HL-60 (cell line): Measurements from ENCODE around the gene SEMA7A.

ENCODE experiments used
- DNase-seq, 2 experiments: peaks; one replicate each; pipeline ENCODE4 v3.0.0-alpha.2; 2010 to 2020; ENCODE audit warnings: low read depth in 1 of 2, low spot score in 1 of 2
- H3K27ac ChIP-seq: fragments of 250-450 bp; sonication (Bioruptor Pico); replicated peaks from 2 replicates; pipeline ENCODE4 v1.5.1; 2020; ENCODE audit warnings: mild to moderate bottlenecking, moderate library complexity
- H3K27me3 ChIP-seq: fragments of 250-450 bp; sonication (Bioruptor Pico); 2 replicates; pipeline ENCODE4 v1.5.1; 2021; ENCODE audit warnings: mild to moderate bottlenecking, moderate library complexity; ENCODE audit not compliant: insufficient read depth, poor library complexity, severe bottlenecking
- H3K4me3 ChIP-seq: replicated peaks from 2 replicates; pipeline ENCODE4 v1.5.1; 2011; ENCODE audit warnings: mild to moderate bottlenecking, control low read depth, low read length; ENCODE audit not compliant: insufficient read depth
- GABPA ChIP-seq: IDR thresholded peaks from 2 replicates; pipeline ENCODE4 v1.6.1; 2012; ENCODE audit warnings: low read depth
- POLR2AphosphoS5 ChIP-seq: IDR thresholded peaks from 2 replicates; pipeline ENCODE4 v1.6.1; 2012; ENCODE audit warnings: low read depth
- SPI1 ChIP-seq: IDR thresholded peaks from 2 replicates; pipeline ENCODE4 v1.6.1; 2012; ENCODE audit warnings: low read depth, mild to moderate bottlenecking, borderline replicate concordance
- TF ChIP-seq, protein P1 (sequence below): IDR thresholded peaks from 2 replicates; pipeline ENCODE4 v1.6.1; 2012; ENCODE audit warnings: low read depth; ENCODE audit not compliant: insufficient replicate concordance
- TF ChIP-seq, protein P2 (sequence below): IDR thresholded peaks from one replicate; pipeline ENCODE4 v1.5.1; 2011; ENCODE audit warnings: low read length, control low read depth, inconsistent platforms; ENCODE audit not compliant: insufficient read depth

Gene SEMA7A

DNA sequence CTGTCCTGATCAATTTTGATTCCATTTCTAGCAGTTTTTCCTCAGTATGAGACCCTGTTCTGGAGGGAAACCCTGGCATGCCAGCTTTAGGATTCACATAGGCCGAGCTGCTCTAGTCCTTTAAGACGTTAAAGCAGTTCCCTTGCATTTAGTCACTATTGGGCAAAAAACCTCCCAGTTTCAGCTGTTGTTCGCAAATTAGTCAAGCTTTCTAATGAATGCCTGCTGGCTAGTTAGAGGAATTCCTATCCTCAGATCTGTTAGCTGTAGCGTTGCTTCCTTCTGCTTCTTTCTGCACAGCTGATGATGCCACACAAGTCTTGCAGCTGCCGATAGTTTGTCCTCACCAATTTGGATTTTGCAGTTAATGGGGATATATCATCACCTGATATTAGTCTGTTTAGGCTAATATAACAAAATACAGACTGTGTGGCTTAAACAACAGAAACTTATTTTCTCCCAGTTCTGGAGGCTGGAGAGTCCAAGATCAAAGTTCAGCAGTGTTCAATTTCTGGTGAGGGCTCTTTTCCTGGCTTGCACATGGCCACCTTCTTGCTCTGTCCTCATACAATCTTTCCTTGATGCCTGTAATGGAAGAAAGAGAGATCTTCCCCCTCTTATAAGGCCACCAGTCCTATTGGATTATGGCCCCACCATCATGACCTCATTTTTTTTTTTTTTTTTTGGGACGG, 34.7 kb upstream of the SEMA7A start:
- no peak for DNase-seq
- H3K27ac ChIP-seq, result no peak overlapping the region
- TF ChIP-seq POLR2AphosphoS5 (no peak), GABPA (no peak), SPI1 (no peak)
- TF ChIP-seq, protein P1, sequence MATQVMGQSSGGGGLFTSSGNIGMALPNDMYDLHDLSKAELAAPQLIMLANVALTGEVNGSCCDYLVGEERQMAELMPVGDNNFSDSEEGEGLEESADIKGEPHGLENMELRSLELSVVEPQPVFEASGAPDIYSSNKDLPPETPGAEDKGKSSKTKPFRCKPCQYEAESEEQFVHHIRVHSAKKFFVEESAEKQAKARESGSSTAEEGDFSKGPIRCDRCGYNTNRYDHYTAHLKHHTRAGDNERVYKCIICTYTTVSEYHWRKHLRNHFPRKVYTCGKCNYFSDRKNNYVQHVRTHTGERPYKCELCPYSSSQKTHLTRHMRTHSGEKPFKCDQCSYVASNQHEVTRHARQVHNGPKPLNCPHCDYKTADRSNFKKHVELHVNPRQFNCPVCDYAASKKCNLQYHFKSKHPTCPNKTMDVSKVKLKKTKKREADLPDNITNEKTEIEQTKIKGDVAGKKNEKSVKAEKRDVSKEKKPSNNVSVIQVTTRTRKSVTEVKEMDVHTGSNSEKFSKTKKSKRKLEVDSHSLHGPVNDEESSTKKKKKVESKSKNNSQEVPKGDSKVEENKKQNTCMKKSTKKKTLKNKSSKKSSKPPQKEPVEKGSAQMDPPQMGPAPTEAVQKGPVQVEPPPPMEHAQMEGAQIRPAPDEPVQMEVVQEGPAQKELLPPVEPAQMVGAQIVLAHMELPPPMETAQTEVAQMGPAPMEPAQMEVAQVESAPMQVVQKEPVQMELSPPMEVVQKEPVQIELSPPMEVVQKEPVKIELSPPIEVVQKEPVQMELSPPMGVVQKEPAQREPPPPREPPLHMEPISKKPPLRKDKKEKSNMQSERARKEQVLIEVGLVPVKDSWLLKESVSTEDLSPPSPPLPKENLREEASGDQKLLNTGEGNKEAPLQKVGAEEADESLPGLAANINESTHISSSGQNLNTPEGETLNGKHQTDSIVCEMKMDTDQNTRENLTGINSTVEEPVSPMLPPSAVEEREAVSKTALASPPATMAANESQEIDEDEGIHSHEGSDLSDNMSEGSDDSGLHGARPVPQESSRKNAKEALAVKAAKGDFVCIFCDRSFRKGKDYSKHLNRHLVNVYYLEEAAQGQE, result no peak
- TF ChIP-seq, protein P2, sequence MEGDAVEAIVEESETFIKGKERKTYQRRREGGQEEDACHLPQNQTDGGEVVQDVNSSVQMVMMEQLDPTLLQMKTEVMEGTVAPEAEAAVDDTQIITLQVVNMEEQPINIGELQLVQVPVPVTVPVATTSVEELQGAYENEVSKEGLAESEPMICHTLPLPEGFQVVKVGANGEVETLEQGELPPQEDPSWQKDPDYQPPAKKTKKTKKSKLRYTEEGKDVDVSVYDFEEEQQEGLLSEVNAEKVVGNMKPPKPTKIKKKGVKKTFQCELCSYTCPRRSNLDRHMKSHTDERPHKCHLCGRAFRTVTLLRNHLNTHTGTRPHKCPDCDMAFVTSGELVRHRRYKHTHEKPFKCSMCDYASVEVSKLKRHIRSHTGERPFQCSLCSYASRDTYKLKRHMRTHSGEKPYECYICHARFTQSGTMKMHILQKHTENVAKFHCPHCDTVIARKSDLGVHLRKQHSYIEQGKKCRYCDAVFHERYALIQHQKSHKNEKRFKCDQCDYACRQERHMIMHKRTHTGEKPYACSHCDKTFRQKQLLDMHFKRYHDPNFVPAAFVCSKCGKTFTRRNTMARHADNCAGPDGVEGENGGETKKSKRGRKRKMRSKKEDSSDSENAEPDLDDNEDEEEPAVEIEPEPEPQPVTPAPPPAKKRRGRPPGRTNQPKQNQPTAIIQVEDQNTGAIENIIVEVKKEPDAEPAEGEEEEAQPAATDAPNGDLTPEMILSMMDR, result no peak
- no peaks in the 10 kb centered on the region for H3K27me3 ChIP-seq
- no peak overlapping the region for H3K4me3 ChIP-seq

DNA sequence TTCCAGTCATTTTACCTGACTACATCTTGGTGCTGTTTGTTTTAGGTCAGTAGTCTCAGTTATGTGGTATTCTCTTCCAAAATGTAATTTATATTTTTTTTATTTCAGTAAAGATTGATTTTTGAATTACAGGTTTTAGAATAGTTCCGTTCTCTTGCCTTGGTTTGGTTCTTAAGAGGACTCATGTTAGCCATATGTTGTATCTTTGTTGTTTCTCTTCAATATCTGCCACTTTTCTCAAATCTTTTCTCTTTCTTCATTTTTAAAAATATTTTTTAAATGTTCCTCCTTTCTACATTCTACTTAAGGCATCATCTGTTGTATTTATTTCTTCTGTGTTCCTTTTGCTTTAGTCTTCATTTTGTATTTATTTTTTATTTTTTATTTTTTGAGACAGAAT, 32.8 kb upstream of the SEMA7A start:
- no peak overlapping the region for H3K4me3 ChIP-seq
- TF ChIP-seq SPI1 (no peak), POLR2AphosphoS5 (no peak)
- TF ChIP-seq, protein P1, result no peak
- H3K27ac ChIP-seq, result no peak overlapping the region
- DNase-seq, result no peak
- no peaks in the 10 kb centered on the region for H3K27me3 ChIP-seq

DNA sequence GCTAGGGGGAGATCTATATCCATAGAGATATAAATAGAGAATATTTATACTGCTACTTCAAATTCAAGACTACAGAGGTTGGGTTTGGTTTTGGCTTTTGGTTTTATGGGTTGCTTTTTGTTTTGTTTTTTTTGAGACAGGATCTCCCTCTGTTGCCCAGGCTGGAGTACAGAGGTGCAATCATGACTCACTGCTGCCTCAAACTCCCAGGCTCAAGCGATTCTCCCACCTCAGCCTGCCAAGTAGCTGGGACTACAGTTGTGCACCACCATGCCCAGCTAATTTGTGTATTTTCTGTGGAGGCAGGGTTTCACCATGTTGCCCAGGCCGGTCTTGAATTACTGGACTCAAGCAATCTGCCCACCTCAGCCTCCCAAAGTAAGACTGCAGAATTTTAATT, 31.1 kb upstream of the SEMA7A start:
- TF ChIP-seq, protein P1, result no peak
- TF ChIP-seq, protein P2, result no peak
- no peak for TF ChIP-seq GABPA
- TF ChIP-seq POLR2AphosphoS5, result no peak
- no peak for TF ChIP-seq SPI1
- H3K4me3 ChIP-seq, result no peak overlapping the region
- DNase-seq, result no peak
- no peaks in the 10 kb centered on the region for H3K27me3 ChIP-seq
- H3K27ac ChIP-seq, result no peak overlapping the region

DNA sequence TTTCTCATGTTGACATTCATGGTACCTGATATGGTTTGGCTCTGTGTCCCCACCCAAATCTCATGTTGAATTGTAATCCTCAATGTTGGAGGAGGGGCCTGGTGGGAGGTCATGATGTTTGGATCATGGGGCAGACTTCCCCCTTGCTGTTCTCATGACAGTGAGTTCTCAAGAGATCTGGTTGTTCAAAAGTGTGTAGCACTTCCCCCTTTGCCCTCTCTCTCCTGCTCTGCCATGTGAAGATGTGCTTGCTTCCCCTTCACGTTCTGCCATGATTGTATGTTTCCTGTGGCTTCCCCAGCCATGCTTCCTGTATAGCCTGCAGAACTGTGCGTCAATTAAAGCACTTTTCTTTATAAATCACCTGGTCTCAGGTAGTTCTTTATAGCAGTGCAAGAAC, 30.5 kb upstream of the SEMA7A start:
- DNase-seq, result peak; percentile 78 to 81
- Histone ChIP-seq H3K27me3 (no peaks in the 10 kb centered on the region), H3K27ac (peak overlapping the region; percentile 32), H3K4me3 (no peak overlapping the region)
- TF ChIP-seq SPI1 (peak; percentile 92), POLR2AphosphoS5 (peak; percentile 35; the same call in 1 of the 2 replicates)
- TF ChIP-seq, protein P1, result no peak
- TF ChIP-seq, protein P2, result no peak
